ENCODE data around the gene MAPRE2.

MAPRE2 gene

DNA sequence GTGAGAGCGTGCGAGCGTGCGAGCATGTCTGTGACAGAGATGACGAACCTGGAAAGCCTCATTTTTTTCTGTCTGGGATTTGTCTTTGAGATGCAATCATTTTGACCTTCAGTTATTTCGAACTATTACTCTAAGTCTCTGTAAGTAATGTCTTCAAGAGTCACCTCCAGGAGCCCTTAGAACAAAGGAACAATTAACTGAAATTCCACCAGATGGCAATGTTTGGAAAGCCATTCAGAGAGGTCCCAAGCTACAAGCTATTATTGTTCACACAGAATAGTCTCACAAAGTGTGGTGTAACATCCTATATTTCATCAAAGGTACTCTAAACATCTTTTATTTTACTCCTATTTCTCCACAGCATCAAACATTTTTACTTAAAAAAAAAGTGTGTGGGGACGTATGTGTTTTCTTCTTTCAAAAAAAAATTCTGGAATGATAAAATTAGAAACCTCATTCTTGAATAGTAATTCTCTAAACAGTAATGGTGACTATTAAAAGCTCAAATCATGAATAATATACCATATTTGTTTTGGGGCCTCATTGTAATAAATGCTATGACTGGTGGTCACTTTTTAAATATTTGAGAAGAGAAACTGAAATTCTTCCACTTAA, 35.1 kb upstream of the MAPRE2 start:
- no peak overlapping the region for H3K4ac ChIP-seq (ENCODE audit: low read length)
- H3K27me3 ChIP-seq (ENCODE audit: control insufficient read depth in 3 of 3, insufficient read depth in 3 of 3, low read depth in 1 of 3, low read length in 3 of 3): no peaks in the 10 kb centered on the region
- peak overlapping the region; percentile 41 for H2AFZ ChIP-seq (ENCODE audit: low read length)
- H3K4me3 ChIP-seq (ENCODE audit: low read length in 2 of 2): no peak overlapping the region
- no peak overlapping the region for H3K27ac ChIP-seq (replicated peaks; ENCODE audit: low read length)
- no peak overlapping the region for H2BK5ac ChIP-seq (ENCODE audit: low read length)
- H4K8ac ChIP-seq (ENCODE audit: low read depth, low read length): no peak overlapping the region
- no peak overlapping the region for H2BK120ac ChIP-seq (ENCODE audit: low read depth, low read length)
- peaks cover 0 to 1% of the 10 kb centered on the region in 2 donors for H3K4me1 ChIP-seq (ENCODE audit: control insufficient read depth in 2 of 2, insufficient read depth in 1 of 2, low read depth in 1 of 2, low read length in 2 of 2)
- WGBS, 2 donors (ENCODE audit: extremely low coverage in 2 of 2, insufficient read length in 2 of 2, insufficient replicate concordance in 1 of 2): no CpG with 5 or more reads among the region's 7 CpGs
- no peak overlapping the region for H2AK5ac ChIP-seq (ENCODE audit: low read depth, low read length)
- H3K14ac ChIP-seq (ENCODE audit: low read length): no peak overlapping the region
- H3K18ac ChIP-seq (ENCODE audit: low read length): no peak overlapping the region
- H3K36me3 ChIP-seq (replicated peaks in 1 of 2; ENCODE audit: control insufficient read depth in 2 of 2, insufficient read depth in 2 of 2, low read length in 2 of 2): no peaks in the 10 kb centered on the region
- no peaks in the 10 kb centered on the region for H3K9me3 ChIP-seq (replicated peaks in 1 of 2; ENCODE audit: control insufficient read depth in 2 of 2, insufficient read depth in 1 of 2, low read depth in 1 of 2, low read length in 2 of 2)
- no peak overlapping the region for H3K9ac ChIP-seq (ENCODE audit: low read depth, low read length, poor library complexity)
- no peak overlapping the region for H2BK12ac ChIP-seq (ENCODE audit: low read length)
- no peaks in the 10 kb centered on the region for H3K79me1 ChIP-seq (ENCODE audit: low read depth, low read length)
- no peak overlapping the region for H4K91ac ChIP-seq (ENCODE audit: low read depth, low read length, poor library complexity)
- no peak overlapping the region for H3K23ac ChIP-seq (ENCODE audit: low read depth, low read length, poor library complexity)
- no peak overlapping the region for H3K4me2 ChIP-seq (ENCODE audit: insufficient read depth, low read length, poor library complexity, severe bottlenecking)
- DNase-seq (ENCODE audit: low spot score): peak; percentile 63
- no peak overlapping the region for H2BK15ac ChIP-seq (ENCODE audit: low read length)

DNA sequence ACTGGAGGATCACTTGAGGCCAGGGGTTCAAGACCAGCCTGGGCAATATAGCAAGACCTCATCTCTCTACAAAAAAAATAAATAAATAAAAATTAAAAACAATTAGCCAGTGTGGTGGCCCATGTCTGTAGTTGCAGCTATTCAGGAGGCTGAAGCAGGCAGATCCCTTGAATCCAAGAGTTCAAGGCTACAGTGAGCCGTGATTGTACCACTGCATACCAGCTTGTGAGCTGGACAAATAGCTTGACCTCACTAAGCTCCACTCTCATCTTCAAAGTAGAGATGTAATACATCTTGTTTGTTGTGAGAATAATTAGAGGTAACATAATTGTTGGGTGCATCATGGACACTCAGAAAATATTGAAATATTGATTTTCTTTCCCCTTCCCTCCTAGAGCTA, 31.1 kb upstream of the MAPRE2 start:
- WGBS, 2 donors (ENCODE audit: extremely low coverage in 2 of 2, insufficient read length in 2 of 2, insufficient replicate concordance in 1 of 2): no CpG with 5 or more reads among the region's 1 CpG
- Histone ChIP-seq H3K4me3 (ENCODE audit: low read length in 2 of 2) (no peak overlapping the region), H3K9ac (ENCODE audit: low read depth, low read length, poor library complexity) (no peak overlapping the region), H3K27ac (replicated peaks; ENCODE audit: low read length) (no peak overlapping the region), H3K18ac (ENCODE audit: low read length) (no peak overlapping the region), H4K8ac (ENCODE audit: low read depth, low read length) (no peak overlapping the region), H2BK12ac (ENCODE audit: low read length) (no peak overlapping the region), H3K27me3 (ENCODE audit: control insufficient read depth in 3 of 3, insufficient read depth in 3 of 3, low read depth in 1 of 3, low read length in 3 of 3) (no peaks in the 10 kb centered on the region), H2BK5ac (ENCODE audit: low read length) (no peak overlapping the region), H3K9me3 (replicated peaks in 1 of 2; ENCODE audit: control insufficient read depth in 2 of 2, insufficient read depth in 1 of 2, low read depth in 1 of 2, low read length in 2 of 2) (no peaks in the 10 kb centered on the region), H3K36me3 (replicated peaks in 1 of 2; ENCODE audit: control insufficient read depth in 2 of 2, insufficient read depth in 2 of 2, low read length in 2 of 2) (no peaks in the 10 kb centered on the region), H3K4me2 (ENCODE audit: insufficient read depth, low read length, poor library complexity, severe bottlenecking) (no peak overlapping the region), H3K4ac (ENCODE audit: low read length) (no peak overlapping the region), H3K79me1 (ENCODE audit: low read depth, low read length) (no peaks in the 10 kb centered on the region), H2AK5ac (ENCODE audit: low read depth, low read length) (no peak overlapping the region), H2BK120ac (ENCODE audit: low read depth, low read length) (no peak overlapping the region), H3K4me1 (ENCODE audit: control insufficient read depth in 2 of 2, insufficient read depth in 1 of 2, low read depth in 1 of 2, low read length in 2 of 2) (no peaks in the 10 kb centered on the region), H3K23ac (ENCODE audit: low read depth, low read length, poor library complexity) (no peak overlapping the region), H2AFZ (ENCODE audit: low read length) (no peak overlapping the region), H2BK15ac (ENCODE audit: low read length) (no peak overlapping the region), H4K91ac (ENCODE audit: low read depth, low read length, poor library complexity) (no peak overlapping the region), H3K14ac (ENCODE audit: low read length) (no peak overlapping the region)
- no peak for DNase-seq (ENCODE audit: low spot score)

DNA sequence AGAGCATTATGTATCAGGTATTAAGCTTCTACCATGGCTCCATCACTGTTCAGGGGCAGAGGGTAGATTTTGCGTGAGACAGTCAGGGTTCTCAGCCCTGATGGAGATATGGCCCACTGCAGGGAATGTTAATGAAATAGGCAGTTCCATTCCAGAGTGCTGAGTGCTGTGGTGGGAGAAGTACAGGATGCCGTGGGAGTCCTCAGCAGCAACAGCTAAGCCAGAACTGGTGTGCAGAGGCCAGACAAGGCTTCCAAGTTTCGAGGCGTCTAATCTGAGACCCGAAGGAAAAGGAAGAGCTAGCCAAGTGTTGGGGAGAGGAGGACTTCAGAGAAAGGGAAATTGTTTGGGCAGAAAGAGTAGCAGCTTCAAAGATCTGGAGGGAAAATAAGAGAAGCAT, 30.2 kb upstream of the MAPRE2 start:
- Histone ChIP-seq H3K79me1 (ENCODE audit: low read depth, low read length) (no peaks in the 10 kb centered on the region), H3K14ac (ENCODE audit: low read length) (no peak overlapping the region), H2AFZ (ENCODE audit: low read length) (no peak overlapping the region), H4K91ac (ENCODE audit: low read depth, low read length, poor library complexity) (no peak overlapping the region), H2BK120ac (ENCODE audit: low read depth, low read length) (no peak overlapping the region), H3K18ac (ENCODE audit: low read length) (no peak overlapping the region), H3K23ac (ENCODE audit: low read depth, low read length, poor library complexity) (no peak overlapping the region), H2BK5ac (ENCODE audit: low read length) (no peak overlapping the region), H2AK5ac (ENCODE audit: low read depth, low read length) (no peak overlapping the region), H3K4me1 (ENCODE audit: control insufficient read depth in 2 of 2, insufficient read depth in 1 of 2, low read depth in 1 of 2, low read length in 2 of 2) (no peaks in the 10 kb centered on the region), H3K27ac (replicated peaks; ENCODE audit: low read length) (no peak overlapping the region), H3K9me3 (replicated peaks in 1 of 2; ENCODE audit: control insufficient read depth in 2 of 2, insufficient read depth in 1 of 2, low read depth in 1 of 2, low read length in 2 of 2) (no peaks in the 10 kb centered on the region), H4K8ac (ENCODE audit: low read depth, low read length) (no peak overlapping the region), H3K4ac (ENCODE audit: low read length) (no peak overlapping the region), H2BK15ac (ENCODE audit: low read length) (no peak overlapping the region), H3K4me2 (ENCODE audit: insufficient read depth, low read length, poor library complexity, severe bottlenecking) (no peak overlapping the region), H3K4me3 (ENCODE audit: low read length in 2 of 2) (no peak overlapping the region), H3K27me3 (ENCODE audit: control insufficient read depth in 3 of 3, insufficient read depth in 3 of 3, low read depth in 1 of 3, low read length in 3 of 3) (no peaks in the 10 kb centered on the region), H2BK12ac (ENCODE audit: low read length) (no peak overlapping the region), H3K36me3 (replicated peaks in 1 of 2; ENCODE audit: control insufficient read depth in 2 of 2, insufficient read depth in 2 of 2, low read length in 2 of 2) (no peaks in the 10 kb centered on the region), H3K9ac (ENCODE audit: low read depth, low read length, poor library complexity) (no peak overlapping the region)
- WGBS, 2 donors (ENCODE audit: extremely low coverage in 2 of 2, insufficient read length in 2 of 2, insufficient replicate concordance in 1 of 2): no CpG with 5 or more reads among the region's 5 CpGs
- no peak for DNase-seq (ENCODE audit: low spot score)

DNA sequence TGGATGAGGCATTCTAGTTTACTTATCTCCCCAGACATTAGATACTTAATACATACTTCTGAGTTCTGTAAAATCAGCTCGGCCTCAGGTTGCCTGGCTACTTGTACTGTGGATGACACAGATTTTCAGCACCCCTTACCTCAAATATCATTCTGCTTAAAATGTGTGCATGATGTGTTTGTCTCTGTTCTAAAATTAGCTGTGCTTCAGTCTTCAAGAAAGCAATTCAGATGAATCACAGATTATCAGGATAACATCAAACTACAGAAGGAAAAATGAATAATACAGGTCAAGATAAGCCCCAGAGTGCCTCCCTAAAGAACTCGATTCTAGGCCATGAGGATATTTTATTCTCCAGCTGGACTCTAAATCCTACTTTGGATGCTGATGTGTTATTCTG, 21.3 kb upstream of the MAPRE2 start:
- Histone ChIP-seq H2BK15ac (ENCODE audit: low read length) (no peak overlapping the region), H2BK5ac (ENCODE audit: low read length) (no peak overlapping the region), H3K4me3 (ENCODE audit: low read length in 2 of 2) (no peak overlapping the region), H3K9ac (ENCODE audit: low read depth, low read length, poor library complexity) (no peak overlapping the region), H3K4me2 (ENCODE audit: insufficient read depth, low read length, poor library complexity, severe bottlenecking) (no peak overlapping the region), H4K91ac (ENCODE audit: low read depth, low read length, poor library complexity) (no peak overlapping the region), H3K18ac (ENCODE audit: low read length) (no peak overlapping the region), H3K9me3 (replicated peaks in 1 of 2; ENCODE audit: control insufficient read depth in 2 of 2, insufficient read depth in 1 of 2, low read depth in 1 of 2, low read length in 2 of 2) (no peaks in the 10 kb centered on the region), H2AK5ac (ENCODE audit: low read depth, low read length) (no peak overlapping the region), H2BK12ac (ENCODE audit: low read length) (no peak overlapping the region), H2AFZ (ENCODE audit: low read length) (no peak overlapping the region), H3K4me1 (ENCODE audit: control insufficient read depth in 2 of 2, insufficient read depth in 1 of 2, low read depth in 1 of 2, low read length in 2 of 2) (no peaks in the 10 kb centered on the region), H3K79me1 (ENCODE audit: low read depth, low read length) (no peaks in the 10 kb centered on the region), H3K14ac (ENCODE audit: low read length) (no peak overlapping the region), H3K27me3 (ENCODE audit: control insufficient read depth in 3 of 3, insufficient read depth in 3 of 3, low read depth in 1 of 3, low read length in 3 of 3) (no peaks in the 10 kb centered on the region), H4K8ac (ENCODE audit: low read depth, low read length) (no peak overlapping the region), H3K4ac (ENCODE audit: low read length) (no peak overlapping the region), H3K36me3 (replicated peaks in 1 of 2; ENCODE audit: control insufficient read depth in 2 of 2, insufficient read depth in 2 of 2, low read length in 2 of 2) (no peaks in the 10 kb centered on the region), H3K27ac (replicated peaks; ENCODE audit: low read length) (no peak overlapping the region), H3K23ac (ENCODE audit: low read depth, low read length, poor library complexity) (no peak overlapping the region), H2BK120ac (ENCODE audit: low read depth, low read length) (no peak overlapping the region)
- no CpG with 5 or more reads among the region's 2 CpGs for WGBS, 2 donors (ENCODE audit: extremely low coverage in 2 of 2, insufficient read length in 2 of 2, insufficient replicate concordance in 1 of 2)
- DNase-seq (ENCODE audit: low spot score): no peak
